ENCODE data around the gene RAB1A.

- no peak for TF ChIP-seq CTCF (IDR thresholded peaks at IDR 0.05; ENCODE audit: low read length)
- TF ChIP-seq EZH2 (optimal IDR thresholded peaks at IDR 0.05; ENCODE audit: low read depth, low read length), result no peak
Measured at GRCh38 chr2:65172994-65173790, 43.3 kb upstream of the RAB1A start.

Measured in MM.1S (cell line).